ENCODE data around the gene ARL6IP5. TPM values are rescaled to one million over a fixed set of nuclear protein-coding genes. Genes with fewer than 3 reads are reported as not detected.

ARL6IP5 gene
- total RNA-seq, 1 experiment from 2014 or later, result 41.5 TPM

GRCh38 chr3:69128509-69128908 is 43.8 kb downstream of the ARL6IP5 start:
- CTCF ChIA-PET, result no interaction called here
- Histone ChIP-seq H3K27me3 (ENCODE audit: control insufficient read depth, insufficient read depth, low read length) (no peaks in the 10 kb centered on the region), H3K27ac (ENCODE audit: low read length) (no peak overlapping the region), H3K9me3 (ENCODE audit: control insufficient read depth, insufficient read depth, low read depth, low read length) (no peaks in the 10 kb centered on the region), H3K36me3 (ENCODE audit: control insufficient read depth, insufficient read depth, low read length) (no peaks in the 10 kb centered on the region), H3K4me1 (ENCODE audit: control insufficient read depth, insufficient read depth, low read length) (no peaks in the 10 kb centered on the region), H3K4me3 (ENCODE audit: low read depth in 2 of 2, low read length in 2 of 2) (no peak overlapping the region)
- no peak for TF ChIP-seq SIN3A (IDR thresholded peaks at IDR 0.05; ENCODE audit: borderline replicate concordance, insufficient read depth, low read depth, low read length)
- TF ChIP-seq REST (IDR thresholded peaks at IDR 0.05; ENCODE audit: insufficient read depth in 1 of 2, low read depth in 2 of 2, low read length in 1 of 2), result no peak
- no peak for TF ChIP-seq POLR2AphosphoS5 (IDR thresholded peaks at IDR 0.05; ENCODE audit: low read depth, low read length)
- TF ChIP-seq, protein P1, sequence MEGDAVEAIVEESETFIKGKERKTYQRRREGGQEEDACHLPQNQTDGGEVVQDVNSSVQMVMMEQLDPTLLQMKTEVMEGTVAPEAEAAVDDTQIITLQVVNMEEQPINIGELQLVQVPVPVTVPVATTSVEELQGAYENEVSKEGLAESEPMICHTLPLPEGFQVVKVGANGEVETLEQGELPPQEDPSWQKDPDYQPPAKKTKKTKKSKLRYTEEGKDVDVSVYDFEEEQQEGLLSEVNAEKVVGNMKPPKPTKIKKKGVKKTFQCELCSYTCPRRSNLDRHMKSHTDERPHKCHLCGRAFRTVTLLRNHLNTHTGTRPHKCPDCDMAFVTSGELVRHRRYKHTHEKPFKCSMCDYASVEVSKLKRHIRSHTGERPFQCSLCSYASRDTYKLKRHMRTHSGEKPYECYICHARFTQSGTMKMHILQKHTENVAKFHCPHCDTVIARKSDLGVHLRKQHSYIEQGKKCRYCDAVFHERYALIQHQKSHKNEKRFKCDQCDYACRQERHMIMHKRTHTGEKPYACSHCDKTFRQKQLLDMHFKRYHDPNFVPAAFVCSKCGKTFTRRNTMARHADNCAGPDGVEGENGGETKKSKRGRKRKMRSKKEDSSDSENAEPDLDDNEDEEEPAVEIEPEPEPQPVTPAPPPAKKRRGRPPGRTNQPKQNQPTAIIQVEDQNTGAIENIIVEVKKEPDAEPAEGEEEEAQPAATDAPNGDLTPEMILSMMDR (IDR thresholded peaks at IDR 0.05), result no peak
- no peak for TF ChIP-seq TCF7L2 (IDR thresholded peaks at IDR 0.05; ENCODE audit: low read depth, low read length)
- BruUV-seq (replicated peaks), result no TSS peak
- intact Hi-C loops (cut with micrococcal nuclease; ENCODE audit: unreplicated experiment), result loop anchor here (10.0 kb wide), 2 partner anchors 296 to 816 kb away; no protein-coding TSS in a partner anchor
- DNase-seq (ENCODE audit: low read depth, low spot score) (no peak), ATAC-seq (no peak)
- POLR2A ChIA-PET, result no interaction called here
- in situ Hi-C loops (cut with HindIII; ENCODE audit: low pct_unique_long_range_greater_than_20kb, low sequenced_read_pairs), result no loop called here

GRCh38 chr3:69129531-69129930 is 44.8 kb downstream of the ARL6IP5 start:
- DNase-seq (ENCODE audit: low read depth, low spot score), result no peak
- H3K27ac ChIP-seq (ENCODE audit: low read length), result no peak overlapping the region
- no peaks in the 10 kb centered on the region for H3K9me3 ChIP-seq (ENCODE audit: control insufficient read depth, insufficient read depth, low read depth, low read length)
- POLR2A ChIA-PET, result no interaction called here
- no peaks in the 10 kb centered on the region for H3K4me1 ChIP-seq (ENCODE audit: control insufficient read depth, insufficient read depth, low read length)
- BruUV-seq (replicated peaks), result no TSS peak
- H3K36me3 ChIP-seq (ENCODE audit: control insufficient read depth, insufficient read depth, low read length), result no peaks in the 10 kb centered on the region
- H3K27me3 ChIP-seq (ENCODE audit: control insufficient read depth, insufficient read depth, low read length), result no peaks in the 10 kb centered on the region
- no peak overlapping the region for H3K4me3 ChIP-seq (ENCODE audit: low read depth in 2 of 2, low read length in 2 of 2)
- in situ Hi-C loops (cut with HindIII; ENCODE audit: low pct_unique_long_range_greater_than_20kb, low sequenced_read_pairs), result no loop called here
- intact Hi-C loops (cut with micrococcal nuclease; ENCODE audit: unreplicated experiment), result loop anchor here (10.0 kb wide), 2 partner anchors 295 to 815 kb away; no protein-coding TSS in a partner anchor
- no peak for ATAC-seq
- CTCF ChIA-PET, result no interaction called here
- TF ChIP-seq, protein P1 (IDR thresholded peaks at IDR 0.05), result no peak
- TF ChIP-seq SIN3A (IDR thresholded peaks at IDR 0.05; ENCODE audit: borderline replicate concordance, insufficient read depth, low read depth, low read length) (no peak), REST (IDR thresholded peaks at IDR 0.05; ENCODE audit: insufficient read depth in 1 of 2, low read depth in 2 of 2, low read length in 1 of 2) (no peak), TCF7L2 (IDR thresholded peaks at IDR 0.05; ENCODE audit: low read depth, low read length) (no peak), POLR2AphosphoS5 (IDR thresholded peaks at IDR 0.05; ENCODE audit: low read depth, low read length) (no peak)

All from Panc1 (cell line).